ENCODE measurements around the gene CPSF6. TPM values are rescaled to one million over a fixed set of nuclear protein-coding genes. Genes with fewer than 3 reads are reported as not detected.

CPSF6 gene
- total RNA-seq, 1 donor: 23.9 TPM

- no peaks in the 10 kb centered on the region for H3K79me2 ChIP-seq (ENCODE audit: insufficient read depth, low read length)
- no peak overlapping the region for H3K27ac ChIP-seq (ENCODE audit: low read depth, low read length)
- no peaks in the 10 kb centered on the region for H3K9me3 ChIP-seq (ENCODE audit: low read depth, low read length)
- DNase-seq (ENCODE audit: insufficient read length, low spot score, missing footprints): no peak
- no peak overlapping the region for H3K4me3 ChIP-seq (ENCODE audit: insufficient read depth, low read length)
- H3K27me3 ChIP-seq (ENCODE audit: insufficient read depth, low read length): peaks cover 4% of the 10 kb centered on the region
- no peaks in the 10 kb centered on the region for H3K4me1 ChIP-seq (ENCODE audit: insufficient read depth, low read length)
- no peaks in the 10 kb centered on the region for H3K36me3 ChIP-seq (ENCODE audit: insufficient read depth, low read length)
- H4K20me1 ChIP-seq (ENCODE audit: insufficient read depth, low read length): no peaks in the 10 kb centered on the region
- H3K4me2 ChIP-seq (ENCODE audit: insufficient read depth, low read length): no peak overlapping the region
- no peak for TF ChIP-seq CTCF (IDR thresholded peaks at IDR 0.05; ENCODE audit: extremely low read depth, low read depth, low read length)
- H2AFZ ChIP-seq (ENCODE audit: low read length): no peak overlapping the region
Measured at GRCh38 chr12:69321351-69321750, 82.0 kb downstream of the CPSF6 start.

Other genes starting within 250 kb of the CPSF6 start
- 1.8 and 8.3 TPM in 2 replicates for gene LYZ, start 108.8 kb downstream of the CPSF6 start, total RNA-seq
- gene YEATS4, start 120.2 kb downstream of the CPSF6 start, total RNA-seq: 20.3 and 24.5 TPM in 2 replicates
- 64.4 and 64.8 TPM in 2 replicates for gene FRS2, start 230.8 kb downstream of the CPSF6 start, total RNA-seq

Measured in osteoblast (primary cell).